Activated T-helper 1 cell treated with anti-CD3 and anti-CD28 coated beads, Interleukin-2, amount 50 U/mL, for 16 hours (primary cell): ENCODE results near the gene KCNQ2.

Experiments
- DNase-seq, 2 donors: peaks; one replicate each; pipeline ENCODE4 v3.0.0-alpha.2; 2020; ENCODE audit warnings: low read depth in 1 of 2, low spot score in 1 of 2

The KCNQ2 gene

DNA sequence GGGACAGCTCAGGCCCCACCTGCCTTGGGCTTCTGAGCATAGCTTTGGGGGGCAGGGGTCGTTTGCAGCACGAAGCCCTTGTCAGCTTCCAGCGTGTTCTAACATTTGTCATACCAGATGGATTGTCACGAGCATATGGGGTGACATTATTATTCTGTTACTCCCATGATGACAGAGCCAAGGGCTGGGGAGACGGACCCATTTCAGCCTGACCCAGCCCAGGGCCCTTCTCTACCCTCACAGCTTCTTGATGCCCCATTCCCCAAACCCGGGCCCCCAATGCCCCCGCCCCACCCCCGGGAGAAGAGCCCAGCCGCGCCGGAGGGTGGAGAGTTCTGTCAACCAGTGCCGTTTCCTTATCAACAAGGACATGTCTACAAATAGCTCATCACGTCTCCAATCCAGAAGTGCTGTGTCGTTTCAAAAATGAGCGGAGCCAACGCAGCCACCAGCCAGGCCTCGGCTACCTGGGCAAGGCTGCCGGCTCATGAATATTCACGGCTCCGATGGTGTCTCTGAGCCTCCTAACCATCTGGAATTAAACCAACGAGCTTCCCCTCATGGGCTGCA lies 101.8 kb downstream of the KCNQ2 start:
- no peak for DNase-seq

- DNase-seq = no peak
These were observed 102.5 kb downstream of the KCNQ2 start for GRCh38 chr20:63369724-63370617.

- DNase-seq = no peak
These were observed 103.4 kb downstream of the KCNQ2 start for GRCh38 chr20:63369024-63369530.

DNA sequence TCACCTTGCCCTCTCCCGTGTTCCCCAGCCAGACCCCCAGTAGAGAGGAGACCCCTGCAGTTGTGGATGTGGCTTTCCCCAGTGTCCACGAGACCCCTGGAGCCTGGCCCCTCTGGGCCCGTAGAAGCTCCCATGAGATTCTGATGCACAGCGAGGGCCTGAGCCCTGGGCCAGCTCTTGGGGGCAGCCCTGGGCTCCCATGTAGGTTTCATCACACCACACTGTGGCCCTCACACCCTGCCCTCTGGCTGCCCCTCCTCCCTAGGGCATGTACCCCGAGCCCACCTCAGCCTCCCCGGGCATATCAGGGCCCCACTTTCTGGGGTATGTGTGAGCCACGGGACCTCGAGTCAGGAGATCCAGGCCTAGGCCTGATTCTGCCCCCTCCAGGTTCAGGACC lies 104.3 kb downstream of the KCNQ2 start:
- no peak for DNase-seq

- DNase-seq = no peak
These were observed 104.9 kb downstream of the KCNQ2 start for GRCh38 chr20:63367446-63368055.

DNA sequence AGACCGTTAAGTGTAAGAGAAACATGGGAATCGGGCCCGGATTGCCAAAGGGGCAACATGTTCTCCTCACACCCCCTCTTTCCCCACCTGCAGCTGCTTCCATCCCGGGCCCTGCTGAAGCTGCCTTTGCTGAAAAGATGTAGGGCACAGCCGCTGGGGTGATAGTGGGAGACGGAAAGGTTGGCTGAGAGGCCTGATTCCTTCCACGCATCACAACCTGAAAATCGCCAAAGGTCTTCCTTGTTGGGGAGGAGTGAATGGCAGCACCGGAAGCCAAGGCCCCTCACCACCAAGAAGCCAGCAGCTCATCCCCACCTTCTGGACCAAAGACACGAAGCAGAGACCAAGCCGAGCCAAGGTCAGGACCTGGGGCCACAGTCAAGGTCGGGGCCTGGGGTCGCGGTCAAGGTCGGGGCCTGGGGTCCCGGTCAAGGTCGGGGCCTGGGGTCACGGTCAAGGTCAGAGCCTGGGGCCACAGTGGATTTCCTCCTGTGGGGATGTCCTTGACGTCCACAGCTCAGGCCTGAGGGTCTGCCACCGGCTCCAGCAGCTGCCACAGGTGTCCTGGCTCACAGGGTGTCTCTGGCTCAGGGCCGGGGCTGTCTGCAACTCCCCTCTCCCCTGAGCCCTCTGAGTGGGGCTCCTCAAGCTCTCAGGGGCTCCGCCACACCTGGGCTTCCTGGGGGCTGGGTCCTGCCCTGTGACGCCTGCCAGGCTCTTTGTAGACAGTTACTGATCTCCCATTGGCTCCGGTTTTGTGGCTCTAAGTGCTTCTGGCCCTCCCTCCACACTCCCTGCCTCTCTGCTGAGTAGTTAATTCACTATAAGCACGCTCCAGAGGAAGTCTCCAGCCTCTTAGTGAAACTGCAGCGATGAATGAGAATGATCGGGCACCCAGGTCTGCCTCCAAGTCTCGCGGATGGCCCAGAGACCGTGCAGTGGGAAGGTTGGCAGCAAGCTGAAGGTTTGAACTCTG lies 105.8 kb downstream of the KCNQ2 start:
- no peak for DNase-seq

GRCh38 chr20:63365601-63366389 lies 106.7 kb downstream of the KCNQ2 start:
- DNase-seq = no peak

- no peak for DNase-seq
These were observed 107.5 kb downstream of the KCNQ2 start for GRCh38 chr20:63364801-63365585.

- DNase-seq = no peak
These were observed 108.4 kb downstream of the KCNQ2 start for GRCh38 chr20:63363981-63364561.

DNA sequence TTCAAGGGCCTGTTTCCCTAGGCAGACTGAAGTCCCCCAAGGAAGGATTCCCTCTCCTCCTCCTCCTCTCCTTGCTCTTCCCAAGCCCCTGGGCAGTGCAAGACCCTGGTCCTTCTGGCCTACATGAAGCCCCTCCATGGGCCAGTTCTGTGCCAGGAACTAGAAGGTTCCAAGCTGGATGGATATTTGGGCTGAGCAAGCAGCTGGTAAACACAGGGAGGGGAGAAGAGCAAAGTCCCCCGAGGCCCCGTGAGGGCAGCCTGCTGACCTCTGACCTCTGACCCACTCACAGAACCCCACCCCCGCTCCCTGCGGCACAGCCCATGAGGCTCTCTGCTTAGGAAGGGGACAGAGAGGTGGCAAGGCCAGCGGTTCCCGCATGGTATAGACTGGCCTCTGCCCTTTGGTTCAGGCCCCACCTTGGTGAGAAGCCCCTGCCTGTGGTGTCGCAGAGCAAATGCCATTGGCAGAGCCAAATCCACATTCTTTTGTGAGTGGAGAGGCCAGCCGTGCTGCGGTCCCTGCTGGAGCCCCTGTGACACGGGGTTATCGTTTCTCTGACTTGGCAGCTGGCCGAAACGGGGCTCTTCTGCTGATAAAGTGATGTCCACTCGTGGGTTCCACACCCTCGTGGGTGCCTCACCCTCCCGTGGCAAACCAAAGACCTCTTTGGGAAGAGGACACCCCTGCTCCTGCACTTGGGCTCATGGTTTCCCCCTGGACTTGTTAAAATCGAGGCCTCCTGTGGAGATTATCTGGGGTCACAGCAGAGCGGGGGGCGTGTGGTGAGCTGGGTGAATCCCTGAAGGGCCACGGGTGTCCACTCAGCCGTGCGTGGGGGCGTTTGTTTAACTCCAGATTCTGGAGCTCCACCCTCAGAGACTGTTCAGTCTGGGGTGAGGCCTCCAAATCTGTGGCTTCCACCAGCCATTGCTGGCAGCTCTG lies 109.2 kb downstream of the KCNQ2 start:
- no peak for DNase-seq

- no peak for DNase-seq
These were observed 109.9 kb downstream of the KCNQ2 start for GRCh38 chr20:63362436-63363009.

DNA sequence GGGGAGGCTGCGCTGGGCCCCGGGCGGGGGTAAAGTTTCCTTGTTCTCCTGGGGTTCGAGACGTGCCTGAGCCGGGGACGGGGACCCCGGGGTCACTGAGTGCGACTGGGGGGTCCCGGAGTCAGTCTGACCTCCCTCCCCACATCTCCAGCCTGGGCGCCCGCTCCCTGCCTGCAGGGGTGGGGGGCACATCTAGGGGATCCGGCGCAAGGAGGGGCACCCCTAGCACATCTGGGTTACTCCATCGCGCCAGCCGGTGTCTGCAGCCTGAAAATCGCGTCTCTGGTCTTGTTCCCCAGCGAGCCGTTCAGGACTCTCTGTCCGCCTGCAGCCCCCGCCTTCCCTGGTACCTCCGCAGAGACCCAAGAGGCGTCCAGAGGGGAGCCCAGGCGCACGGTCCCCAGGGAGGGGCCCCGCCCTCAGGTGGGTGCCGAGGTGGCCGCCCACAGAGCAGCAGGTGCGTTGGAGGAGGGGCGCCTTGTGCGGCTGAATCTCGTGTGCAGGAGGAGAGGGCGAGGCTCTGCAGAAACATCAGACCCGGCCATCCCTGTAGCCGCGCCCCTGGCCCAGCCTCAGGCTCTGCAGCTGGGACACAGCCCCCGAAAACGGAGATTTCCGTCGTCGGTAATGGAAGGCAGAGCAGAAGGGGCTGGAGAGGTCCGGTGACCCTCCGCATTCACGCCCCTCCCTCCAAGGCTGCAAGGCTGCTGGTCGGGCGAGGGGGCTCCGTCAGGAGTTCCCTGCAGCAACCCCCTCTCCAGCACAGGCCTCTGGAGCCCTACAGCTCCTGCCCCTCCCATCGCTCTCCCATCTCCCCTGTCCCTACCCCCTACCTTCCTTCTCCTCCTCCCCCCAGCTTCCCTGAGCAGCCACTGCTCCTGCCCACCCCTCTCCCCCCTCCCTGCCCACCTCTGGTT lies 110.7 kb downstream of the KCNQ2 start:
- no peak for DNase-seq

DNA sequence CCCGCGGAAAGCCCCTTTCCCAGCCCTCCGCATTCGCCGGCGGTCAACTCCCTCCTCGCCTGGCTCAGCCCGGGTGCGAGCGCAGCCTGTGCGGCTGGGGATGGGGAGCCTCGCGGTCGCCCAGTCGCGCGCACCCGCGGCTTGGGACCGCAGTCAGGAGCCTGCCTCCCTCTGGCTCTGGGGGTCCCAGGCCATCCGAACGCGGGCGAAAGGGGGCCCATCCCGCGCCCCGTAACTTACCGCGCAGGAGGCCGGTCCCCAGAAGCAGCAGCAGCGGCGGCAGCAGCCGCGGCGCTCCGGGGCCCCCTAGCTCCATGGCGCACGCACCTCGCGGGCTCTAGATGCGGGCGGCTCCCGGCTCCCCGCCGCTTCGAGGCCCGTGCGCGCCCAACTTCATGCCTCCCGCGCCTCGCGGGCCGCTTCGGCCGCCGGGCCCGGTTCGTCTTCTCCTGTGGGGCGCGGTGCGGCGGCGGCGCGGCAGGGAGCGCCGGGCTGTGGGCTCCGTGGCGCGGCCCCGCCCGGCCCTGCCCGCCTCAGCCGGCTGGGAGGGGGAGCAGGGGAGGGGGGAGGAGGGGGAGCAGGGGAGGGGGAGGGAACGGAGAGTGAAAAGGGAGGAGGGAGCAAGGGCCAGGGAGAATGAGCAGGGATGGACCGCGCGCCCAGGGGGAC lies 111.5 kb downstream of the KCNQ2 start, which contains the start of gene CHRNA4:
Gene CHRNA4, minus strand, starts transcription at position 500 of the 669 bp plus-strand sequence. Its CDS starts 184 bp downstream, at position 316.
- no peak for DNase-seq

DNA sequence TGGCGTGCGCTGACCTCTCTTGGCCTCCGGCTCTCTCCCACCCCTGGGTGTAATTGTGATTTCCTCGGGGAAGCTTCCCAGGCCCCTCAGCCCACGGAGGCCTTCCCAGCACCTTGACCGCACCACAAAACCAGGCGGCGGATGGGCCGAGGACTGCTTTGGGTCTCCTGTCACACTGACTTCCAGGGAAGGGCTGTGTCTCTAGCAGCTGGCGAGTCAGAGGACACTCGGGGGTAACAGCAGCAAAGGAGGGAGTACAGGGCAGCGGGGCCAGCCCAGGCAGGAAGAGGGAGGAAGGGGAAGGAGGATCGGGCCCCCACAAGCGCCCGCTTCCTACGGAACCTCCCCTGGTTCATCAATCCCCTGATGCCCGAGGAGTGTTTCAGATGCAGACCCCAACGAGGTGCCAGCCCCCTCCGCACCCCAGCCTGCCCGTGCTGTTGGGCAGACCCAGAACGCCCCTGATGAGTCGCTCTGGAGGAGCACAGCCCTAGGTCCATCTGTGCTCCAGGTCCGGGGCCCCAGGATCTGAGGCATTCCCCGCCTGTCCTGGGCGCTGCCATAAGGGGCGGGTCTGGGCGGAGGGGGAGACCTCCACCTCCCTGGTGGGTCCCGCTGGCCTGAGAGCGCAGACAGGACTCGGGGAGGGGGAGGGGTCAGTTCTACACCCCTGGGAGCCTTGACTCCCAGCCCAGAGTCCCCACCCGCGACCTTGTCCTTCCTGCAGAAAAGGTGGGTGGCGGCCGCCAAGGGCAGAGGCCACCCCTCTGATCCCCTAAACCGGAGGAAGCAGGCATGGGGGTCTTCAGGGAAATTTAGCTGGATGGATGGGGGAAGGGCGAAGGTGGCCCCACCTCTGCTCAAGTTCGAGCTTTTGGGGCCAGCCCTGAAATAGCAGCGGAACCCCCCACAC lies 112.3 kb downstream of the KCNQ2 start:
- no peak for DNase-seq
